Measurements from ENCODE around the gene DNAJB8. TPM values are rescaled to one million over a fixed set of nuclear protein-coding genes. Genes with fewer than 3 reads are reported as not detected.

DNAJB8 gene
- total and polyA plus RNA-seq, 3 experiments from 2014 or later = not detected

DNA sequence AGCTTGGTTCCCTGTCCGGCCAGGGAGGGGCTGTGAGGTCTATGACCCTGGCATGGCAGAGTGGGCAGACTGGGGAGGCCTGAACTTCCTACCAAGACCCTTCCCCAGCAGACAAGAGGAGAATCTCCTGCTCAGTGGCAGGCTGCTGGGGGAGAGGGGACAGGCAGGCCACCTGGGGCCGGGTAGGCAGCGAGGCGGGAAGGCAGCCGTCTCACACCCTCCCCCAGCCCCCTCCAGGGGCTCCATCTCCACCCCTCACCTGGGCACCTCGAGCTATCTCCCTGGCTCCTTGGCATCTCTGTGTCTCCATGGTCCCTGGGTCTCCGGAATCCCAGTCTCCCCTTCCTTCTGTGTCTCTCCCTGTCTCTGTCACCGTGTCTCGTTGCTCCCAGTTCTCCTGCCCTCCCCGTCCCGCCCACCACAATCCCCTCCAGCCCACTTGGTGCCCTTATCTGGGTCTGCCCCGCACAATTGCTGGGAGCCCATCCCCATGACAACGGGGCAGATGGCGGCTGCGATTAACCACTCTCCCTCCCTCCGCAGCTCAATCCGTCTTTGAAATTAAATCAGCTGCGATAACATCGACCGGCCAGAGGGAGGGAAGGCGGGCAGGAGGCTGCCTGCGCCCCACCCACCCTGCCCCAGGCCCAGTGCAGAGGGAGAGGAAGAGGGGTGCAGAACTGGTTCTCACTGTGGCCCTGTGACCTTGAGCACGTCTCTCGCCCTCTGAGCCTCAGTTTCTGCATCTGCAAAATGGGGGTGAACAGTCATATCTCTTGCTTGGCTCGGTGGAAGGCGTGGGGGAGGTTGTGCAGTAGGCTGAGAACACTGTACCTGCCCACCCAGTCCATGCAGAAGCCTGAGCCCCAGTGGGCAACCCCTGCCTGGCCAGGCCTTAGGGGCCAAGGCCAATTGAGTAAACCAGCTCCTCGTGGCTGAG, 9.6 kb downstream of the DNAJB8 start:
- H3K4me1 Mint-ChIP-seq = peaks cover 0 to 2% (median 0%) of the 10 kb centered on the region in 3 donors
- DNase-seq = no peak
- no peak overlapping the region for H3K27ac Mint-ChIP-seq
- Histone ChIP-seq H3K4me3 (ENCODE audit: low read length) (no peak overlapping the region), H3K4me1 (ENCODE audit: insufficient read depth, low read length) (no peaks in the 10 kb centered on the region), H3K36me3 (ENCODE audit: insufficient read depth, low read length) (no peaks in the 10 kb centered on the region), H3K27ac (ENCODE audit: low read depth, low read length) (no peak overlapping the region), H3K27me3 (ENCODE audit: insufficient read depth, low read length, poor library complexity, severe bottlenecking) (no peaks in the 10 kb centered on the region), H3K9me3 (ENCODE audit: low read length) (no peaks in the 10 kb centered on the region)
- ChIA-PET CTCF (no interaction called here), POLR2A (no interaction called here)
- H3K9me3 Mint-ChIP-seq = no peaks in the 10 kb centered on the region
- no peak overlapping the region for H3K4me3 Mint-ChIP-seq
- H3K27me3 Mint-ChIP-seq = peaks cover 17 to 44% of the 10 kb centered on the region in 2 donors
- H3K36me3 Mint-ChIP-seq = no peaks in the 10 kb centered on the region

- Histone ChIP-seq H3K27ac (ENCODE audit: low read depth, low read length) (no peak overlapping the region), H3K4me1 (ENCODE audit: insufficient read depth, low read length) (no peaks in the 10 kb centered on the region), H3K4me3 (ENCODE audit: low read length) (no peak overlapping the region), H3K9me3 (ENCODE audit: low read length) (no peaks in the 10 kb centered on the region), H3K36me3 (ENCODE audit: insufficient read depth, low read length) (no peaks in the 10 kb centered on the region), H3K27me3 (ENCODE audit: insufficient read depth, low read length, poor library complexity, severe bottlenecking) (no peaks in the 10 kb centered on the region)
- H3K27me3 Mint-ChIP-seq = peaks cover 18 to 50% of the 10 kb centered on the region in 2 donors
- no peaks in the 10 kb centered on the region for H3K9me3 Mint-ChIP-seq
- H3K27ac Mint-ChIP-seq = no peak overlapping the region
- ChIA-PET CTCF (no interaction called here), POLR2A (no interaction called here)
- DNase-seq = no peak
- peaks cover 0 to 2% (median 0%) of the 10 kb centered on the region in 3 donors for H3K4me1 Mint-ChIP-seq
- H3K36me3 Mint-ChIP-seq = no peaks in the 10 kb centered on the region
- no peak overlapping the region for H3K4me3 Mint-ChIP-seq
Measured at GRCh38 chr3:128455786-128456748, 10.6 kb downstream of the DNAJB8 start.

GRCh38 chr3:128455116-128455515, 11.6 kb downstream of the DNAJB8 start:
- Histone ChIP-seq H3K27me3 (ENCODE audit: insufficient read depth, low read length, poor library complexity, severe bottlenecking) (no peaks in the 10 kb centered on the region), H3K27ac (ENCODE audit: low read depth, low read length) (no peak overlapping the region), H3K4me1 (ENCODE audit: insufficient read depth, low read length) (no peaks in the 10 kb centered on the region), H3K9me3 (ENCODE audit: low read length) (no peaks in the 10 kb centered on the region), H3K36me3 (ENCODE audit: insufficient read depth, low read length) (no peaks in the 10 kb centered on the region), H3K4me3 (ENCODE audit: low read length) (no peak overlapping the region)
- peaks cover 15 to 46% of the 10 kb centered on the region in 2 donors for H3K27me3 Mint-ChIP-seq
- no peaks in the 10 kb centered on the region for H3K9me3 Mint-ChIP-seq
- DNase-seq = no peak
- H3K27ac Mint-ChIP-seq = no peak overlapping the region
- no peak overlapping the region for H3K4me3 Mint-ChIP-seq
- H3K36me3 Mint-ChIP-seq = no peaks in the 10 kb centered on the region
- H3K4me1 Mint-ChIP-seq = peaks cover 0 to 2% (median 0%) of the 10 kb centered on the region in 3 donors
- ChIA-PET POLR2A (no interaction called here), CTCF (no interaction called here)

DNA sequence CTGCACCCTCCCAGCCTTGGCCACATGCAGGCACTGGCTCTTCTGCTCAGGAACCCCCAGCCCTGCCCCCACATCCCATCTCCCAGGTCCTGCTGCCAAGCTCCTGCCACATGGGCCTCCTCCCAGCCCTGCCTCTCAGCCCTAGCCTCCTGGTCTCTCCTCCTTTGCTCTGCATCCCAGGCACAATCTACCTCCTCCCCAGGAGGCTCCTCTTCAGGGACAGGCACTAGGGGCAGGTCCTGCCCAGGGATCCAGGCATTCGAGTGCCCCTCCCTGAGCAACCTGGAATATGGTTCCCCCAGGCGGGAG, 12.4 kb downstream of the DNAJB8 start:
- no peaks in the 10 kb centered on the region for H3K36me3 ChIP-seq (ENCODE audit: insufficient read depth, low read length)
- no peaks in the 10 kb centered on the region for H3K9me3 ChIP-seq (ENCODE audit: low read length)
- H3K4me1 ChIP-seq (ENCODE audit: insufficient read depth, low read length) = peaks cover under 1% of the 10 kb centered on the region
- no peak for DNase-seq
- H3K9me3 Mint-ChIP-seq = no peaks in the 10 kb centered on the region
- H3K4me3 Mint-ChIP-seq = no peak overlapping the region
- H3K27me3 ChIP-seq (ENCODE audit: insufficient read depth, low read length, poor library complexity, severe bottlenecking) = no peaks in the 10 kb centered on the region
- CTCF ChIA-PET = no interaction called here
- no peaks in the 10 kb centered on the region for H3K36me3 Mint-ChIP-seq
- no peak overlapping the region for H3K4me3 ChIP-seq (ENCODE audit: low read length)
- POLR2A ChIA-PET = no interaction called here
- H3K27me3 Mint-ChIP-seq = peaks cover 17 to 45% of the 10 kb centered on the region in 2 donors
- H3K27ac ChIP-seq (ENCODE audit: low read depth, low read length) = no peak overlapping the region
- H3K4me1 Mint-ChIP-seq = peaks cover 0 to 4% (median 0%) of the 10 kb centered on the region in 3 donors
- H3K27ac Mint-ChIP-seq = no peak overlapping the region

DNA sequence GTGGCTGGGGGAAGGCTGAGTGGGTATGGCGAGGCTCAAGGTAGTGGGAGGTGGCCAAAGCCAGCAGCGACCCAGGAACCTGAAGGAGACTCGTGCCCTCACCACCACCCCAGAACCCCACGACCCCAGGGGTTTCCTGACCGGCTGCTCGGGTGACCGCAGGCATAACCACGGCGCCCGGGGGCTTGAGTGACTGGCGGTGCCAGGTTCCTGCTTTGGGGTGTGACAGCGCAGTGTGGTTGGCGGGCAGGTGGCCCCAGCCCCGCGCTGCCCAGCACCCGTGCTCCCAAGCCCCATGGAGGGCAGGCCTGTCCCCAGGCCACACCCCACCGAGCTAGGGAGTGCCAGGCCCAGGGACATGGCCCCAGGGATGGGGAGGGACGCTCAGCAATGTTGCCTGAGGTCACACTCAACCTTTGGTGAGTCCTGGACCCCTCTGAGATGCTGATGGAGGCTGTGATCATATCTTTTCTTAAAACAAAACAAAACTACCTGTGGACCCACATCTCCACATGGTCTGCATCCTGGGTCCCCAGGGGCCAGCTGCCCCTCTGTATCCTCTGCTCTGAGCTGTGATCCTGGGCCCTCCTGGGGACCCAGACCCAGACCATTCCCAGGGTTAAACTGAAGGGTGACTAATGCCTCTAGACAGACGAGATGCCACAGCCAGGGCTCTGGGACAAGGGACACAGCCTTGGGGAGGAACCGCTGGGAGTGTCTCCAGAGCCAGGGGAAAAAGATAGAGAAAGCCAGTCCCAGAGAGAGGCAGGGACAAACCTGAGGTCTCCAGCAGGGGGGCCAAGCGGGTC, 13.0 kb downstream of the DNAJB8 start:
- H3K36me3 Mint-ChIP-seq = peaks cover 0 to 4% (median 0%) of the 10 kb centered on the region in 3 donors
- ChIA-PET CTCF (interaction anchor here (1.5 kb wide), 1 partner anchor 164 kb away, joined by 3 read pairs; no protein-coding TSS in a partner anchor), POLR2A (no interaction called here)
- DNase-seq = no peak
- H3K27me3 Mint-ChIP-seq = peaks cover 14 to 45% of the 10 kb centered on the region in 2 donors
- peaks cover 5 to 8% (median 5%) of the 10 kb centered on the region in 3 donors for H3K4me1 Mint-ChIP-seq
- Histone ChIP-seq H3K36me3 (ENCODE audit: insufficient read depth, low read length) (no peaks in the 10 kb centered on the region), H3K9me3 (ENCODE audit: low read length) (no peaks in the 10 kb centered on the region), H3K4me3 (ENCODE audit: low read length) (no peak overlapping the region), H3K4me1 (ENCODE audit: insufficient read depth, low read length) (peaks cover 6% of the 10 kb centered on the region), H3K27me3 (ENCODE audit: insufficient read depth, low read length, poor library complexity, severe bottlenecking) (no peaks in the 10 kb centered on the region), H3K27ac (ENCODE audit: low read depth, low read length) (no peak overlapping the region)
- no peak overlapping the region for H3K27ac Mint-ChIP-seq
- H3K4me3 Mint-ChIP-seq = no peak overlapping the region
- peaks cover 0 to 1% (median 0%) of the 10 kb centered on the region in 5 donors for H3K9me3 Mint-ChIP-seq

DNA sequence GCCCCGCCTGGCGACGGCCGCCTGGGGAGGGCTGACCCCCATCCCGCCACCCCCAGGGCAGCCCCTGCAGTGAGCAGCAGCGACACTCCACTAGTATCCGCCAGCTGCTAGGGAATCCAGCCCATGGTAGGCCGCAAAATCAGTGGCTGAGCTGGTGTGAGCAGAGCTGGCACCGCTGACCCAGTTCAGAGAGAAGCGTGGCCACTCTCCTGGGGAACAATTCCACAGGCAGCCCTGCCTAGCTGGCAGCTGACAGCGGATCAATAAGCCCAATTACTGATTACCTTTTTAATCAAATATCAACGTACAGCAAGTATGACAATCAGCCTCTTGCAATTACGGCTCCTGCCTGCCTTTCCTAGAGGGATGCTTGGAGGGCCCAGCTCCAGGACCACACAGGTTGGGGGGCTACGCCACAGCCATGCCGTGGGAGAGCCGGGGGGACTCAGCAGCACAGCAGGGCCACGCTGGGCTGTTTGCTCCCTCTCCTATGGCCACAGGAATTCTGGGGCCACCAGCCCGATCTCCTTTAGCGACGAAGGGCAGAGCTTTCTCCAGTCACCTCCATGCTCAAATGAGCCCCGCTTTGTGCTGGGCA, 13.9 kb downstream of the DNAJB8 start:
- H3K36me3 Mint-ChIP-seq = peaks cover 0 to 8% (median 0%) of the 10 kb centered on the region in 3 donors
- Histone ChIP-seq H3K36me3 (ENCODE audit: insufficient read depth, low read length) (no peaks in the 10 kb centered on the region), H3K4me1 (ENCODE audit: insufficient read depth, low read length) (peaks cover 12% of the 10 kb centered on the region), H3K9me3 (ENCODE audit: low read length) (no peaks in the 10 kb centered on the region), H3K4me3 (ENCODE audit: low read length) (no peak overlapping the region), H3K27me3 (ENCODE audit: insufficient read depth, low read length, poor library complexity, severe bottlenecking) (no peaks in the 10 kb centered on the region), H3K27ac (ENCODE audit: low read depth, low read length) (no peak overlapping the region)
- H3K27ac Mint-ChIP-seq = no peak overlapping the region
- H3K27me3 Mint-ChIP-seq = peaks cover 14 to 44% of the 10 kb centered on the region in 2 donors
- no peak overlapping the region for H3K4me3 Mint-ChIP-seq
- CTCF ChIA-PET = interaction anchor here (1.5 kb wide), 1 partner anchor 165 kb away, joined by 3 read pairs; no protein-coding TSS in a partner anchor
- H3K9me3 Mint-ChIP-seq = peaks cover 0 to 6% (median 3%) of the 10 kb centered on the region in 5 donors
- peaks cover 10 to 13% (median 11%) of the 10 kb centered on the region in 3 donors for H3K4me1 Mint-ChIP-seq
- POLR2A ChIA-PET = no interaction called here
- no peak for DNase-seq

DNA sequence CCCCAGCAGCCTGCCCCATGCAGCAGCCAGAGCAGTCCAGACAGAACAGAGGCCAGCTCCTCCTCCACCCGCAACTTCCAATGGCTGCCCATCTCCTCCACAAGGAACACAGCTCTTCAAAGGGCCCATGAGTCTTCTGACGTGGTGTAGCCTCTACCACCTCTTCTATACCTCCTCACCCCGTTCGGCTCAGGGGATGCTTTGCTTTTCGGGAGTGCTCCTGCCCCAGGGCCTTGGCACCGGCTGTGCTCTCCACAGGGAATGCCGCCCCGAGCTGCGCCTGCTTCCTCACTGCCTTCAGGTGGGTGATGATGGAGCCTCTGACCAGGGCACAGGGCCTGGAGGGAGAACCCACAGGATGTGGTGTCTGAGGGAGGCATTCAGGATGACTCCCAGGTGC, 14.6 kb downstream of the DNAJB8 start:
- Mint-ChIP-seq H3K36me3 (peaks cover 0 to 8% (median 0%) of the 10 kb centered on the region in 3 donors), H3K27ac (no peak overlapping the region), H3K27me3 (peaks cover 14 to 39% of the 10 kb centered on the region in 2 donors), H3K4me1 (peaks cover 10 to 13% (median 13%) of the 10 kb centered on the region in 3 donors), H3K9me3 (peaks cover 0 to 6% (median 3%) of the 10 kb centered on the region in 5 donors), H3K4me3 (no peak overlapping the region)
- ChIA-PET CTCF (interaction anchor here (1.5 kb wide), 1 partner anchor 165 kb away, joined by 3 read pairs; no protein-coding TSS in a partner anchor), POLR2A (no interaction called here)
- no peaks in the 10 kb centered on the region for H3K36me3 ChIP-seq (ENCODE audit: insufficient read depth, low read length)
- no peak for DNase-seq
- H3K27ac ChIP-seq (ENCODE audit: low read depth, low read length) = no peak overlapping the region
- peaks cover 18% of the 10 kb centered on the region for H3K4me1 ChIP-seq (ENCODE audit: insufficient read depth, low read length)
- no peaks in the 10 kb centered on the region for H3K27me3 ChIP-seq (ENCODE audit: insufficient read depth, low read length, poor library complexity, severe bottlenecking)
- H3K9me3 ChIP-seq (ENCODE audit: low read length) = peaks cover 6% of the 10 kb centered on the region
- H3K4me3 ChIP-seq (ENCODE audit: low read length) = no peak overlapping the region

Measured in CD8-positive, alpha-beta memory T cell (primary cell).